DMS 273 treated with DMSO at 0.1 percent for 48 hours (cell line): ENCODE results near the gene LRRC10B.
"Not testable (repeated sequence)": the region's sequence is repeated elsewhere in the genome, so short reads cannot be mapped to it uniquely, and the experiment has no call there.

Experiments
- DNase-seq: peaks from one replicate; lab custom pipeline; 2025; lab: John Stamatoyannopoulos, UW

LRRC10B gene

GRCh38 chr11:61507962-61508861 is at the start of gene LRRC10B:
Gene LRRC10B (plus strand): TSS chr11:61508749. CDS start chr11:61508999, 250 bp downstream.
- DNase-seq, result no peak

DNA sequence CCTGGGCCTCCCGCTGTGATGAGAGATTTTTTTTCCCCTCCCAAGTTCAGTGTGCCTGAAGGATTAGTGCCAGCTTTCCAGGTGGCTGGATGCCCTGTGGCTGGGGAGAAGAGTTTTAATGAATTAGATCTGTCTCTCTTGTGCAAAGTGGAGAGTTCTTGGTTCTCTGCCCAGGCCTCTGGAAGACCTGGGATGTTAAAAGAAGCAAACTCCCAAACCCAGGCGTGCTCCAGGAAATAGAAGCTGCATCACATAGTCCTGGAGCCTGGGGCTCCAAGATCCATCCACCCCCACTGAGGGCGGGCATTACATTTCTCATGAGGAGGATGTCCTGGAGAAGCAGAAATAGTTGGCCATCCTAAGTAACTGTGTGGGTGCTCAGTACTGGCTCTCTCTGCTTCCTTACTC is 48.1 kb upstream of the LRRC10B start:
- DNase-seq, result peak; percentile 35

DNA sequence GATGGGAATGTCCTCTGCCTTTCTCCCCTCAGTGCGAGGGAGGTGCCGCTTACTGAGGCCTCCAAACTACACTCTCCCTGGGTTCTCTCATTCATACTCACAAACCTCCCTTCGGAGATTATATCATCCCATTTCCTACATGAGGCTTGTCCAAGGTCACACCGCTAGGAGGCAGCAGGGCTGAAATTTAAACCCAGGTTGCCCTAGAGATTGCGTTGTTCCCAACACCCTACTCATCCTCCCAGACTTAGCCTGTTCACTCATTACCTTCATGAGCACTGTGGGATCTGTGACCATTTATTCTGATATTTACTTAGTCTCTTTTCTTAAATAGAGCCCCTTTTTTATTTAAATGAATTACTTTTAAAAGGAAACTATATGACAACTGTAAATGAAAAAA is 47.6 kb upstream of the LRRC10B start:
- no peak for DNase-seq

- not testable (repeated sequence) for DNase-seq
Observed at GRCh38 chr11:61467602-61468001, 40.9 kb upstream of the LRRC10B start.

GRCh38 chr11:61468002-61468401 is 40.5 kb upstream of the LRRC10B start:
- no peak for DNase-seq

GRCh38 chr11:61472282-61472681 is 36.3 kb upstream of the LRRC10B start:
- DNase-seq, result no peak

DNA sequence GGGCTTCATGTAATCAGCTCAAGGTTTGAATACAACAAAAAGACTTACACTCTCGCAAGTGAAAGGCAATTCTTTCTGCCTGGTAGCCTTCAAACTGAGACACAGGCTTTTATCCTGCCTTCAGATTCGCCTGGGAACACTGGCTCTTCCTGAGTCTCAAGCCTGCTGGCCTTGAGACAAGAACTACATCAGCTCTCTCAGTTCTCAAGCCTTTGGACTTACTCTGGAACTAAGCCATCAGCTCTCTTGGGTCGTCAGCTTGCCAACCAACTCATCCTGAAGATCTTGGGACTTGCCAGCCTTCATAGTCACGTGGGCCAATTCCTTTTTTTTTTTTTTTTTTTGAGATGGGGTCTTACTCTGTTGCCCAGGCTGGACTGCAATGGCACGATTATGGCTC is 35.7 kb upstream of the LRRC10B start:
- no peak for DNase-seq

- no peak for DNase-seq
Observed at GRCh38 chr11:61473370-61474012, 35.1 kb upstream of the LRRC10B start.

GRCh38 chr11:61474013-61474643 is 34.4 kb upstream of the LRRC10B start:
- no peak for DNase-seq

DNA sequence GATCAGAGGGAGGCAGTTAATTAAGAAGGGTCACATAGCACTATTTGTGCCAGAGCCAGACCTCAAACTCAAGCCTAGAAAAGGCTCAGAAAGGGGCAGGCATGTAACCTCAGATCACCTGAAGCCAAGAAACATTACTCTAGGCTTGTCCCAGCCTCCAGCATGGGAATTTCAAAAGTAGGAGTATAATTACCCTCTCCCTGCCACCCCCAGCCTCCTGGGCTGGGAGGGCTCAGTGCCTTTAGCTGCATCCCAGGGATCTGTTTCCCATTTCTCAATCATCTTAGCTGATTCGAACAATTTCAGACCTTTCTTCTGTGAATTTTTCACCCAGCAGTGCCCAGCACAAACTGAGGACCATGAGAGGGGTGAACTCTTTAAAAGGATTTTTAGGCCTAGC is 33.1 kb upstream of the LRRC10B start:
- DNase-seq, result no peak

- no peak for DNase-seq
Observed at GRCh38 chr11:61476371-61476770, 32.2 kb upstream of the LRRC10B start.

DNA sequence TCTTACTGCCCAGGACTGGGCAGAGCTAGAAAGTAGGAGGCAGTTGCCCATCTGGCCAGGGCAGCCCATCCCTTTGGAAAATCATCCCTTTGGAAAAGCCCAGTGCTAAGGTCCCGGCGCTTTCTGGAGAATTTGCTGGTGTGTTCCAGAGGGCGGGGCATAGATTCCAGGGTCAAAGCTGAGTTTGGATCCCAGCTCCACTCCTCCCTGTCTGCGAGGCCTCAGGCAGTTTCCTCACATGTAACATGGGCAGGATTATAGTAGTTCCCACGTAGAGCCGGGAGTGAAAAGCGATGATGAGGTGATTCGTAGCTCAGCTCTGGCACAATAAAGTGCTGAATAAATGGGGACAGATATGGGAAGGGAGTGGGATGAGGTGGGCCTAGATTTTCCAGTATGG is 31.4 kb upstream of the LRRC10B start:
- DNase-seq, result no peak

- DNase-seq, result no peak
Observed at GRCh38 chr11:61477727-61478148, 30.8 kb upstream of the LRRC10B start.

GRCh38 chr11:61479360-61480058 is 29.0 kb upstream of the LRRC10B start:
- DNase-seq, result not testable (repeated sequence)

DNA sequence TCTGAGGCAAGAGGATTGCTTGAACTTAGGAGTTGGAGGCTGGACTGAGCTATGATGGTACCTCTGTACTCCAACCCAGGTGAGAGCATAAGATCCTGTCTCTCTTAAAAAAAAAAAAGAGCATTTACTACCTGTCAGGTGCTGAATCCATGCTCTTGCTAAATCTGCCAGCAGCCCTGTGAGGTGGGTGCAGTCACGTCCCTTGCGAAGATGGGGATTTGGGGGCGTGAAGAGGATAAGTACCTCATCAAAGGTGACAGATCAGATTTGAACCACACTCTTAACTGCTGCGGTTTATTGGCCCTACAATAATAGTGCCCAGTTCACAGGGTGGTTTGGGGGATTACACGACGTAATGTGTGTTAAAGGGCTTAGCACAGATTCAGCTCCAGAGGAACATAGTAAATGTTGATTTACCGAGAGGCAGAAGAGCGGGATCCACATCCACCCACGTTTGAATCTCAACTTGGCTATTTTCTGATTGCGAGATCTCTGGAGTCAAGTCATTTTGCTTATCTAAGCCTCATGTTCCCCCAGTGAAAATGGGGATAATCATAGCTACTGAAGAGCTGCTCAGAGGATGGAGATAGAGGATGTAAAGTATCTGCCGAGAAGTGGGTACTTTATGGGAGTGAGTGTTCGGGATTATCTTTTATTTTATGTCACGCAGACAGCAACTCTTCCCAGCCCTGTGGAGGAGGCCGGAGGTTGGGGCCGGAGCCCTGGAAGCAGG is 28.1 kb upstream of the LRRC10B start:
- DNase-seq, result no peak

- no peak for DNase-seq
Observed at GRCh38 chr11:61480994-61481335, 27.6 kb upstream of the LRRC10B start.

- DNase-seq, result no peak
Observed at GRCh38 chr11:61481806-61482205, 26.7 kb upstream of the LRRC10B start.

DNA sequence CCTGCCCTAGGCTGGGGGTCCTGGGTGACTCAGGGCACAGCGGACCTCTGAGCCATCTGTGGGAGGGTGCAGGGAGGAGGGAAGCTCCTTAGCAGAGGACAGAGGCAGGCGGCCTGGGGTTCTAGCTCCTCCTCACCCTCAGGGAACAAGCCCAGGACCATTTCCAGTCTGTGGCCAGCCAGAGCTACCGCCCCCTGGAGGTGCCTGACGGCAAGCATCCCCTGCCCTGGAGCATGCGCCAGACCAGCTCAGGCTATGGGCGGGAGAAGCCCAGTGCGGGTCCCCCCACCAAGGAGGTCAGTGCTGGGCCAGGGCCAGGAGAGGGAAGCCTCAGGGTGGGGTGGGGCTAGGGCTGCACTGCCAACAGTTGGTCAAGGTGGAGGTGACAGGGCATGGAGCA is 26.0 kb upstream of the LRRC10B start:
- no peak for DNase-seq

- DNase-seq, result no peak
Observed at GRCh38 chr11:61484541-61484940, 24.0 kb upstream of the LRRC10B start.

- DNase-seq, result no peak
Observed at GRCh38 chr11:61485080-61485479, 23.5 kb upstream of the LRRC10B start.

DNA sequence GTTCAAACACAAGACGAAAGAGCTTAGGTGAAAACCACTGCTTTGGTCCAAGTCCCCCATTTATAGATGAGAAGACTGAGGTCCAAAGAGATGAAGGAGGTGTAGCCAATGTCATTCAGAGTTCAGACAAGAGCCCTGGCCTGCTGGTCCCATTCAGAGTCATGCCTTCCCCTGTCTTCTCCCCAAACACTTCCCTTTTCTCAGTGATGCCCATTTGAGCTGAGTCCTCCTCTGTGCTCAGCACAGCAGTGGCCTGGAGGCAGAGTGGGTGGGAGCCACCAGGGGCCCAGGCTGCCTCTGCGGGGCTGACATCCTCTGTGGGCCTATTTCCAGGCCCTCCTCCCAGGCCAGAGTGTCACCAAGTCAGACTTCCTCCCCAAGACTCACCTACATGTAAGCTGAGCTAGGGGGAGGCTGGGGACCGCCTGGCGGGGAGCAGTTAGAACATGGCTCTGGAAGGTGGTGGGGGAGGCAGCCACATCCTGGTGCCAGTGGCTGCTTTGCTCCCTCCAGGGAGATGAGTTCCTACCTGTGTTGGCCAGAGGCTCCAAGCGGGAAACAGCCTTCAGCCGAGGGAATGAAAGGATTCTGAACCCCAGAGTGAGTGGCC is 22.4 kb upstream of the LRRC10B start:
- no peak for DNase-seq
